Keratinocyte (primary cell): Measurements from ENCODE around the gene MRPL57. TPM values are rescaled to one million over a fixed set of nuclear protein-coding genes. Genes with fewer than 3 reads are reported as not detected.

Source experiments
- DNase-seq: peaks from one replicate; pipeline ENCODE4 v3.0.0-alpha.2; 2011; ENCODE audit warnings: low read depth, missing footprints, low spot score
- FAIRE-seq: peaks from 2 replicates; lab custom pipeline; 2011; peaks lifted over from hg19 to GRCh38; lab: Jason Lieb, UNC
- H2AFZ ChIP-seq: 2 replicates; pipeline ENCODE4 v1.6.0; 2012; ENCODE audit warnings: low read length, control low read depth, inconsistent platforms; ENCODE audit not compliant: control insufficient read depth
- H3K27ac ChIP-seq: 2 replicates; pipeline ENCODE4 v1.5.1; 2011; ENCODE audit warnings: low read length; ENCODE audit not compliant: control insufficient read depth, insufficient read depth
- H3K27me3 ChIP-seq: 3 replicates; pipeline ENCODE4 v1.6.0; 2011; ENCODE audit warnings: low read length; ENCODE audit not compliant: control insufficient read depth, insufficient read depth; ENCODE audit errors: extremely low read depth
- H3K36me3 ChIP-seq, 2 experiments: 2 replicates in 1 of 2; 3 replicates in 1 of 2; pipeline ENCODE4 v1.5.1; 2011; ENCODE audit warnings: low read length in 2 of 2, mild to moderate bottlenecking in 1 of 2; ENCODE audit not compliant: control insufficient read depth in 2 of 2, insufficient read depth in 2 of 2; ENCODE audit errors: extremely low read depth in 1 of 2
- H3K4me1 ChIP-seq: 3 replicates; pipeline ENCODE4 v1.5.1; 2011; ENCODE audit warnings: low read length; ENCODE audit not compliant: control insufficient read depth, insufficient read depth; ENCODE audit errors: extremely low read depth
- H3K4me2 ChIP-seq: 3 replicates; pipeline ENCODE4 v1.6.0; 2011; ENCODE audit warnings: low read depth, low read length; ENCODE audit not compliant: control insufficient read depth, insufficient read depth; ENCODE audit errors: extremely low read depth
- H3K4me3 ChIP-seq, 3 experiments: fragments of 200-600 bp in 1 of 3; sonication (generic) in 1 of 3; 2 replicates in 2 of 3; 3 replicates in 1 of 3; pipeline ENCODE4 v1.5.1; 2011 to 2016; ENCODE audit warnings: low read length in 3 of 3, mild to moderate bottlenecking in 3 of 3, control low read depth in 2 of 3, inconsistent platforms in 1 of 3, low read depth in 1 of 3, mixed read lengths in 1 of 3, mixed run types in 1 of 3, moderate library complexity in 1 of 3; ENCODE audit not compliant: control insufficient read depth in 2 of 3, insufficient read depth in 2 of 3; ENCODE audit errors: extremely low read depth in 1 of 3
- H3K79me2 ChIP-seq: 2 replicates; pipeline ENCODE4 v1.6.0; 2012; ENCODE audit warnings: low read length; ENCODE audit not compliant: control insufficient read depth, insufficient read depth
- H3K9ac ChIP-seq: 3 replicates; pipeline ENCODE4 v1.6.0; 2011; ENCODE audit warnings: low read length; ENCODE audit not compliant: control insufficient read depth, insufficient read depth; ENCODE audit errors: extremely low read depth
- H3K9me1 ChIP-seq: 3 replicates; pipeline ENCODE4 v1.6.0; 2011; ENCODE audit warnings: low read length; ENCODE audit not compliant: control insufficient read depth, insufficient read depth; ENCODE audit errors: extremely low read depth
- H3K9me3 ChIP-seq: 2 replicates; pipeline ENCODE4 v1.5.1; 2012; ENCODE audit warnings: low read depth, low read length; ENCODE audit not compliant: control insufficient read depth
- H4K20me1 ChIP-seq: 3 replicates; pipeline ENCODE4 v1.6.0; 2011; ENCODE audit warnings: low read length; ENCODE audit not compliant: control insufficient read depth, insufficient read depth; ENCODE audit errors: extremely low read depth
- EZH2 ChIP-seq: IDR thresholded peaks from one replicate; pipeline ENCODE4 v1.6.1; 2012; ENCODE audit warnings: inconsistent platforms, mild to moderate bottlenecking, low read length, moderate library complexity
- dilution Hi-C: fragments of 300-500 bp; cut with MboI; formaldehyde crosslinking; loops from one replicate; pipeline ENCODE4 v1.7.0; 2020; ENCODE audit warnings: low sequenced_read_pairs; ENCODE audit not compliant: extremely low pct_ligation_motif_present
- polyA plus RNA-seq, 5 experiments: library from polyadenylated mRNA; depleted of rRNA in 3 of 5; stranded (reverse) in 3 of 5; stranded (forward) in 1 of 5; unstranded in 1 of 5; fragments of >200 nt; gene quantifications; 1 replicate in 1 of 5; 2 replicates in 3 of 5; 3 replicates in 1 of 5; pipeline versions ENCODE4 v1.2.1 to v1.2.3, GENCODE V29; 2011 to 2012; ENCODE audit warnings: missing spikeins in 2 of 5, low read depth in 1 of 5, low replicate concordance in 1 of 5
- small RNA-seq, 3 experiments: library from RNA; depleted of rRNA; stranded (forward); fragments of <200 nt; gene quantifications; one replicate each; pipeline ENCODE3, GENCODE V24; 2012; ENCODE audit warnings: low read depth in 3 of 3, low replicate concordance in 1 of 3; ENCODE audit not compliant: insufficient read length in 3 of 3
- TF ChIP-seq, protein P1 (sequence below), 3 experiments: IDR thresholded peaks in 1 of 3; conservative IDR thresholded peaks in 1 of 3; optimal IDR thresholded peaks in 1 of 3; 2 replicates in 2 of 3; 3 replicates in 1 of 3; pipeline versions ENCODE3 to v1.5.1; 2011; ENCODE audit warnings: low read length in 3 of 3, mild to moderate bottlenecking in 3 of 3, moderate library complexity in 2 of 3, control low read depth in 1 of 3, inconsistent platforms in 1 of 3; ENCODE audit not compliant: insufficient read depth in 2 of 3; ENCODE audit errors: extremely low read depth in 1 of 3

The MRPL57 gene
- polyA plus RNA-seq, 1 donor (not counting 4 experiments of a cell fraction or from before 2014, with no cell fraction given): 18.3 TPM

DNA sequence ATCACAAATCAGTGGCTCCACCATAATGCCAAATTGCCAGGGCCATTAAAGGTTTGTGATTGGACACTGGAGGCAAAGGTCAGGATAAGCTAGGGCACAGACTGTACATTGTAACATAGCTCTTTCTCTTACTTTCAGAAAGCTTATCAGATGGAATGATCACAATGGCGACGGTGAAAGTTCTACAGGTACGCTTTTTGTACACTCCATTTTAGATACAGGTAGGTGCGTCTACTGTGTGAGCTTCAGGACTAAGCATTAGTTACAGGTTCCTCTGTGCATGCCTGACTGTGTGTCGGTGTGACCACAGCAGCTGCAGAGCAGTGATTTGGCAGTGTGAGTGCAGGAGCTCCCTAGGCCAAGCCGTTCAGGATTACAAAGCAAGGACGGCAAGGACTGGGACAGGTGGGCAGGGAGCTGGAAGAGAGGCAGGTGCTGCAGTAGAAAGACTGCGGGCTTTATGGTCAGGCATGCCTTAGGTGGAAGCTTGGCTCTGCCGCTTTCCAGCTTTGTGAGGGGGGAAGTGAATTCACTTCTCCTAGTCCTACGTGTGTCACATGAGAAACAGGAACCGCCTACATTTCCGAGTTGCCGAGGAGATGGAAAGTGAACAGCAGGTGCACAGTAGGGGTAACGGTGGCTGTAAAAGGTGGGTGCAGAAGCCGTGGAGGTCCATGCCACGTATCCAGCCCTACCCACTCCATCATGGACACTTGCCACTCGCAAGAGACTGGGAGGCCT, 49.6 kb downstream of the MRPL57 start:
- Histone ChIP-seq H3K36me3 (no peaks in the 10 kb centered on the region), H3K27me3 (no peaks in the 10 kb centered on the region), H4K20me1 (no peaks in the 10 kb centered on the region), H3K4me1 (no peaks in the 10 kb centered on the region), H3K9ac (no peak overlapping the region), H3K9me3 (no peaks in the 10 kb centered on the region), H3K4me3 (no peak overlapping the region), H3K27ac (no peak overlapping the region), H3K9me1 (no peaks in the 10 kb centered on the region), H2AFZ (no peak overlapping the region), H3K79me2 (no peaks in the 10 kb centered on the region), H3K4me2 (no peak overlapping the region)
- no peak for TF ChIP-seq EZH2
- TF ChIP-seq, protein P1, sequence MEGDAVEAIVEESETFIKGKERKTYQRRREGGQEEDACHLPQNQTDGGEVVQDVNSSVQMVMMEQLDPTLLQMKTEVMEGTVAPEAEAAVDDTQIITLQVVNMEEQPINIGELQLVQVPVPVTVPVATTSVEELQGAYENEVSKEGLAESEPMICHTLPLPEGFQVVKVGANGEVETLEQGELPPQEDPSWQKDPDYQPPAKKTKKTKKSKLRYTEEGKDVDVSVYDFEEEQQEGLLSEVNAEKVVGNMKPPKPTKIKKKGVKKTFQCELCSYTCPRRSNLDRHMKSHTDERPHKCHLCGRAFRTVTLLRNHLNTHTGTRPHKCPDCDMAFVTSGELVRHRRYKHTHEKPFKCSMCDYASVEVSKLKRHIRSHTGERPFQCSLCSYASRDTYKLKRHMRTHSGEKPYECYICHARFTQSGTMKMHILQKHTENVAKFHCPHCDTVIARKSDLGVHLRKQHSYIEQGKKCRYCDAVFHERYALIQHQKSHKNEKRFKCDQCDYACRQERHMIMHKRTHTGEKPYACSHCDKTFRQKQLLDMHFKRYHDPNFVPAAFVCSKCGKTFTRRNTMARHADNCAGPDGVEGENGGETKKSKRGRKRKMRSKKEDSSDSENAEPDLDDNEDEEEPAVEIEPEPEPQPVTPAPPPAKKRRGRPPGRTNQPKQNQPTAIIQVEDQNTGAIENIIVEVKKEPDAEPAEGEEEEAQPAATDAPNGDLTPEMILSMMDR (optimal IDR thresholded peaks at IDR 0.05 in 1 of 3, IDR thresholded peaks at IDR 0.05 in 1 of 3, conservative IDR thresholded peaks at IDR 0.05 in 1 of 3; ENCODE audit: extremely low read depth in 1 of 3, insufficient read depth in 2 of 3, low read length in 3 of 3): no peak
- FAIRE-seq (no peak), DNase-seq (no peak)
- dilution Hi-C loops: no loop called here

DNA sequence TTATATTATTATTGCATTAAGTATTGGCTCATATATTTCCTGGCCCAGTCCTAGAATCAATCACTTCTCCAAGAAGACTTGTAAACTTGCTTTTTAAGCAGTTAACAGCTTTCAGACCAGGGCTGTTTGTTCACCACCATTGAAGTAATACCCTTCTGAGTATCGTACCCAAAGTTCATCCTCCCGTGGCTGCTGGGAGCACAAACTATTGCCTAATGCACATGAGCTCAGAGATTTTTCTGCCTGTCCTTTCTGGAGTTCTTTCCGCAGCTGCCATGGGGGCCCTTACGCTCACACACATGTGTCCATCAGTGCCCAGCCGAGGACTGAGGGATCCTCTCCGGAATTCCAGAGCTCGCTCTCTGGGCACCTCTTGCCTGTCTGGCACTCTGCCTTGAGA, 51.5 kb downstream of the MRPL57 start:
- H3K4me3 ChIP-seq: no peak overlapping the region
- FAIRE-seq (no peak), DNase-seq (no peak)
- TF ChIP-seq, protein P1 (optimal IDR thresholded peaks at IDR 0.05 in 1 of 3, IDR thresholded peaks at IDR 0.05 in 1 of 3, conservative IDR thresholded peaks at IDR 0.05 in 1 of 3; ENCODE audit: extremely low read depth in 1 of 3, insufficient read depth in 2 of 3, low read length in 3 of 3): no peak
- TF ChIP-seq EZH2: no peak
- no peaks in the 10 kb centered on the region for H3K79me2 ChIP-seq
- no peaks in the 10 kb centered on the region for H3K9me3 ChIP-seq
- H3K9me1 ChIP-seq: no peaks in the 10 kb centered on the region
- H4K20me1 ChIP-seq: no peaks in the 10 kb centered on the region
- no peaks in the 10 kb centered on the region for H3K27me3 ChIP-seq
- H2AFZ ChIP-seq: no peak overlapping the region
- no peak overlapping the region for H3K9ac ChIP-seq
- dilution Hi-C loops: no loop called here
- no peaks in the 10 kb centered on the region for H3K36me3 ChIP-seq
- peaks cover 4% of the 10 kb centered on the region for H3K4me1 ChIP-seq
- no peak overlapping the region for H3K4me2 ChIP-seq
- no peak overlapping the region for H3K27ac ChIP-seq

Small RNAs within 50 kb of the gene (small RNA-seq; reads per million reads assigned to genes)
- gene AL158032.1: 0 reads per million in 3 experiments
- gene RF00086: 0 to 0.07 (median 0) reads per million in 3 experiments

Other genes starting within 250 kb of the MRPL57 start
- gene LATS2, start 115.1 kb upstream of the MRPL57 start, polyA plus RNA-seq: 5.3 to 9.2 TPM (median 6.7 TPM) in 3 replicates
- 71.5 to 144 TPM (median 72.2 TPM) in 3 replicates for gene SAP18, start 36.5 kb upstream of the MRPL57 start, polyA plus RNA-seq
- gene SKA3, start 106 bp upstream of the MRPL57 start, polyA plus RNA-seq: 1.4 to 13.4 TPM (median 8.7 TPM) in 3 replicates